Measurements from ENCODE around the gene PLD1.
"Not testable (repeated sequence)": the region's sequence is repeated elsewhere in the genome, so short reads cannot be mapped to it uniquely, and the experiment has no call there.

The PLD1 gene

DNA sequence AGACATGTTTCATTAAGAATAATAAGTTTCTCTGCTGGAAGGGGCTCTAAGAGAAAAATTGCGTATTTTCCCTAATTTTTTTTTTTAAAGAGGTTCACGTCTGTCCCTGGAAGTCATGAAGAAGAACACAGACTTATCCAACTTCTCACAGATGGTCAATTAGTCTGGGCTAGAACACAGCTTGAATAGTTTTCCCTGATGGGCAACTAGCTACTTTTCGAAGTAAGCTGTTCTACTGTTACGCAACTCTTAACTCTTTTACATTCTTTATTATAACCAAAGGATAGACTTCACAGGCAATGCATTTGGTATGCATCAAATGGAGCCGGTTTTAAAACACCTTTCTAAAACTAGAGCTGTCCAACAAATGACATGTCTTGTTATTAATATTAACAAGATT lies 205.9 kb downstream of the PLD1 start:
- no peak for DNase-seq

DNA sequence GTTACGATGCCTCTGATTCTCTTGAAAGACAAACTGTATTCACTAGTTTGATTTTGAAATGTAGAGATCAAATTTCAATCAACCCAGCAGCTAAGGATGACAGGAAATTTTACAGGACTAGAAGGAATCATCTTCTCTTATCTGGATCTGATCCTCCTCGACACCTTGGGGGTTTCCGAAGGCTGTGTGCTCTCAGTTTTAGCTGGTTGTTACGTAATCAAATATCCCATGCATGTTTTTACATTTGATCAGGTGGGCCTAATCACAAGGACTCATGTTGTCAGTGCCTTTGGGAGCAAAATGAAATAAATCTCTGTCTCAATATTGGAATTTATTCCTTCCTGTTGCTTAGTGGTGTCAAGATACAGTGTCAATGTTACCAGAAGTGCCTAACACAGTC lies 208.2 kb downstream of the PLD1 start:
- no peak for DNase-seq

DNA sequence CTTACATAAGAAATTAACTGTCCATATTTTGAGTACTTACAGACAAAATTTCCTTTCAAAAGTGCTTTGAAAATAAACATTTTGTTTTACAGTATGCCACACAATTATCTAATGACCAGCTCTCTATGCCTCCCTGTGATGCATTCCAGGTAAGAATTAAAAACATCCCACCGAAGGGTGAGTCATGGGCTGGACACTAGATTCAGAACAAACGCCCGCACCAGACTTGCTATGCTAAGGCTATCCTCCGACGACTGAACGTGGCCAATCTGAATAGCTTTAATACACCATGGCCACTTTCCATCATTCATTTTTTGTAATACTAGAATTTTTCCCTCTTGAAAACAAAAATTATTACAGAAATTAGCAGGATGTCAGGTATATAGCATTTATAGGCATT lies 210.3 kb downstream of the PLD1 start:
- no peak for DNase-seq

DNA sequence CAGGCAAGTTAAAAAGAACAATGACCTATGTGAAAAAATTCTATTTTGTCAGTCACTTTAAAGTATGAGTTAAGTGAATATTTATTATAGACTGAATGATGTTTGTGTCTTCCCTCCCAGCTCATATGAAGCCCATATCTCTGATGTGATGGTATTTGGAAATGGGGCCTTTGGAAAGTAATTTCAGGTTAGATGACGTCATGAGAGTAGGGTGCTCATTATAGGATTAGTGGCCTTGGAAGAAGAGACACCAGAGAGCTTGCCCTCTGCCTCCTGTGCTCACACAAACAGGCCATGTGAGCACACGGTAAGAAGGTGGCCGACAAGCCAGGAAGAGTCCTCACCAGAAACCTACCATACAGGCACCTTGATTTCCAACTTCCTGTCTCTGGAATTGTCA lies 211.3 kb downstream of the PLD1 start:
- DNase-seq, result no peak

DNA sequence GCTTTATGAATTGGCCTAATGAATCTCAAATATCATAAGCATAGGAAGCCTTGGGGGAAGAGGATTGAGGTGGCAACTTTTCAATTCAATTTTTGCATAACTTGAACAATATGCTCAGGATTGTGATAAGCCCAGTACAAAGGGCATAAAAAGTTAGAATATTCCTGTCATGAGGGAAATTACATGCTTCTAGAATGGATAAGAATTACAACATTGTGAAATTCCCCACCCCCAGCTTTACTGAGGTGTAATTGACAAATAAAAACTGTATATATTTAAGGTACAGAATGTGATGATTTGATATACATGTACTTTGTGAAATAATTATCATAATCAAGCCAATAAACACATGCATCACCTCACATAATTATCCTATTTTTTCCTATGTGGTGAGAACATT lies 217.5 kb downstream of the PLD1 start:
- no peak for DNase-seq

DNA sequence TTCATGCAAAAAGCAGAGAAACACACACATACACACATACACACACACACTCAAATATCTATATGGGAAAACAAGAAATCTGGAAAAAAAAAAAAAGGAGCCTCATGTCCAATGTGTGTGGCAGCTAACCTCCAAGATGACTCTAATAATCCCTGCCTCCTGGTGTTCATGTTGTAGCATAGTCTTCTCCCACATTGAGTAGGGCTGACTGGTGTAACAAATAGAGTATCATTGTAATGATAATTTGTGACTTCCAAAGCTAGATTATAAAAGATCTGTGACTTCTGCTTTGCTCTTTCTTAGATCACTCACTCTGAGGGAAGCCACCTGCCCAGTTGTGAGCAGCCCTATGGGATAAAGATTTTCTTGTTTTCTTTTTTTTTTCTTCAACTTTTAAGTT lies 219.2 kb downstream of the PLD1 start:
- no peak for DNase-seq

DNA sequence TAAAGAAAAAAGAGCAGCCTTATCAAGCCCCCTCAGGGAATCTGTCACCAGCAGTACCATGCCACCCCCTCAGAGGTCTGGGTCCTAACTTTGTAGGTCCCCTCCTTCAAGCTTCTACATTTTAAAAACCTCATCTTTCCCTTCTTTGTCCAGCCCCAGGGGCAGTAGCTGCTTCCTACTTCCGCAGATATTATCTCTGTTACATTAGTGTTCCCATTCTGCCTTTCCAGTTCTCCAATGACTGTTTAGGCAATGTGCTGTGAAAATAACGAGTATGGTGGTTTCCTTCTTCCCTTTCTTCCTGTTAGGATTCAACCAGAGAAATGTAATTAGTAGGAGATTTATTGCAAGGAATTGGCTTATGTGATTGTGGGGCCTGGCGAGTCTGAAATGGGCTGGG lies 224.0 kb downstream of the PLD1 start:
- no peak for DNase-seq

DNA sequence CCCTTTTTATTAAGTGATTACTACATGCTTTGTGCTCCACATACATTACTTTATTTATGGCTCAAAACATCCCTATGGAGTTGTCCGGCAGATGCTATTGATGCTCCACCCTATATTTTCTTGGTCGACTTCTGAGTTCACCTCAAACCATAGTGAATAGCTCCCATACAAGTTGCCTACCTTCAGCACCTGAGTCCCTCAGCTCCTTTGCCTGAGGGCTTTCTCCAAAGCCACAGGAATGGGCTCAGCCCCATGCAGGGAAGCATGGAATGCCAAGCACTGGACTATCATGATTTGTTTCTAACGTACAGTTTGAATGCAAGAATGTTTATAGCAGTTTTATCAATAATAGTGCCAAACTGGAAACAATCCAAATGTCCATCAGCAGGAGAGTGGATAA lies 225.2 kb downstream of the PLD1 start:
- no peak for DNase-seq

DNA sequence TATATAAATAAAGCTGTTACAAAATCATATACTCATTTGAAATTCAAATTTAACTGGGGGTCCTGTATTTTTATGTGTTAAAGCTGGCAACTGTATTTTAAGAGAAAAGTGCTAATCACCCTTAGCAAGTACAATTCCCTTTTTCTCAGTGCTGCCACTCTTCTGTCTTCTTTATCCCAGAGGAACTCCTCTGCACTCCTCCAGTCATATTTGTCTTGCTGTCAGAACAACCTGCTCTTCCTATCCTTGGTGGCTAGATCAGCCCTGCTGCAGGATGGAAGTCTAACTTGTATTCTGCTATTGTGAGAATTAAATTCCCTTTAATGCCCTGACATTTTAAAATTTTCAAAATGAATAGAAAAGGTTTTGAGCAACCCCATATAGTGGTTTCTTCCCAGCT lies 226.2 kb downstream of the PLD1 start:
- DNase-seq, result no peak

DNA sequence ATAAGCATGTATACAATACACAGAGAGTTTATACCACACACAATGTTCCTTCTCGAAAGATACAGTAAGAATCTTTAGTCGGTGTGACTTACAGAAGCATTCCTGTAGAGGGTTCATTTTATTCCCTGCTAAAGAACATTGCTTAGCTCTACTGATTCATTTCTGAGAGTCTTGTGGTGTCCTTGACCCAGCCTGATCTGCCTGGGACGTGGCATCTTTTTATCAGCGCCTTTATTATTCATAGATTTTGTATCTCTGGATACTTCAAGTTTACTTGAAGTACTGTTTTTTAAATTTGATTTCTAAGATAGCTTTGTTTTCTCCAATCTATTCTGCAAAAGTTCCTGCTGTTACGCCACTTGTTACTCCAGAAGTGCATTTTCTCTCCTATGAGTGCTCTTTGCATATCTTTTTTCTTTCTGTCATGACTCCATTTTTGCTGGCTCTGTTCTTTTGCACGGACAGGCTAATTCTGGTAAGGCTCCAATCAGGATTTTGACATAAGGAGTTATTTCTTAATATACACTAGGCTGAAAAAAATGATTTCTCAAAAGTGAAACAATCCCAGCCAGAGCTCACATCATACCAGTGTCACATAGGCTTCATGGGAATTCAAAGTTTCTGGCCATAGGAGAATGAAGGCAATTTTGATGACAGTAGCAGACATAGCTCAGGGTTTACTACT lies 235.6 kb downstream of the PLD1 start:
- no peak for DNase-seq

DNA sequence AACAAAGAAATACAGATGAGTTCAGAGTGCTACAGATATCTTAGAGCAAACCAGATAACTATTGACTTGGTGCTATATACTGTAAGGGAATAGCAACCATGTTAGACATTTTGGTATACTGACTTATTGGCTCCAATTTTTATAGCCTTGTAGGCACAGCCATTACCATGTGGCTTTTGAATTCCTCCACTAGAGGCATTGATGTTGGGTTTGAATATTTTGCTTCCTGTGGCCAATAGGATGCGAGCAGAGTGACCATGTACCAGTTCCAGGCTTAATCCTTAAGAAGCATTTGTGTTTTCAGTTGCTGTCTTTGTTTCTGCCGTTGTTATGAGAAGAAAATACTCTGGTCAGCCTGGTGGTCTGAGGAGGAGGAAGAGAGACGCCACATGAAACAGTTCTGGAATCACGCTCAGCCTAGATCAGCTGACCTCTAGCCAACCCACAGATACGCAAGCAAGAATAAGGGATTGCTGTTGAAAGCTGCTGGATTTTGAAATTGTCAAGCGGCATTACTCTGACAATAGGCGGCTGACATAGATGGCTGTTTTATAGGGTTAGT lies 240.6 kb downstream of the PLD1 start:
- no peak for DNase-seq

DNA sequence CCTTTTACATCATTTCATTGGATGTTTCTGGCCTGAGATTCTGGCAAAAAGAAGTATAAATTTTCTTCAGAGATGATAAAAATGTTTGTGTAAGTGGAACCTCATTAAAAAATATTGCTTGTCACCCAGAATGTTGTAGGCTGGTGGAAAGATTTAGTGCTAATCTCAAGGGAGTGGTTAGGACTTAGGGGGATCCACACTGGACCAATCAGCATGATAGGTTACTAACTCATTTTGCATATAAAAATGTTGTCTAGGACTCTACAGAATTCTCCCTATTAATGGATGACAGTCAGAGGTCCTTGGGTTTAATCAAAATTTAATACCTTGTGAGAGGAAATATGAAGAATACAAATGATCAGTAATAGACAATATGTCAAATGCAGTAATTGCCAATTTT lies 241.5 kb downstream of the PLD1 start:
- no peak for DNase-seq

DNA sequence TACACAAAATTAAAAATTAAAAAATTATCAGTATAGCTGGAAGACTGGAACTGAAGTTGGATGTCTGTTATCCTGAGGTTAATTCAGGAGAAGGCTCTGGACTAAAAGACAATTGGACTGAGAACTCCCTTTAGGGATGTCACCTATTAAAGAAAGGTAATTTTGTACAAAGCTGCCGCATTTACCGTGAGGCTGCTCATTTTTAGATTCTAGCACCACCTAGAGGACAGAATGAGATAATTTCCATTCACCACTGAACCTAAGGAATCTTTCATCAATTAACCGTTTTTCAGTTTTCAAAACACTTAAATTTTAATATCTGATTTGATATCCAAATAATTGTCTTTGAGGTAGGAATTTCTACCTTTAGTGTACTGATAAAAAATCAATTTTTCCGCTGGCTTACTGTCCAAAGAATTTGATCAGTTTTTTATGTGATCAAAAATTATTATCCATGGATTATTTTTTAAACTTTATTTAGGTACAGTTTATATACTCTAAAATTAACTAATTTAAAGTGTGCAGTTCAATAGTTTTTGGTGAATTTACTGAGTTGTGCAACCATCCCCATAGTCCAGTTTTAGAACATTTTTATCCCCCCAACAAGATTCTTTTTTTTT lies 243.4 kb downstream of the PLD1 start:
- no peak for DNase-seq

DNA sequence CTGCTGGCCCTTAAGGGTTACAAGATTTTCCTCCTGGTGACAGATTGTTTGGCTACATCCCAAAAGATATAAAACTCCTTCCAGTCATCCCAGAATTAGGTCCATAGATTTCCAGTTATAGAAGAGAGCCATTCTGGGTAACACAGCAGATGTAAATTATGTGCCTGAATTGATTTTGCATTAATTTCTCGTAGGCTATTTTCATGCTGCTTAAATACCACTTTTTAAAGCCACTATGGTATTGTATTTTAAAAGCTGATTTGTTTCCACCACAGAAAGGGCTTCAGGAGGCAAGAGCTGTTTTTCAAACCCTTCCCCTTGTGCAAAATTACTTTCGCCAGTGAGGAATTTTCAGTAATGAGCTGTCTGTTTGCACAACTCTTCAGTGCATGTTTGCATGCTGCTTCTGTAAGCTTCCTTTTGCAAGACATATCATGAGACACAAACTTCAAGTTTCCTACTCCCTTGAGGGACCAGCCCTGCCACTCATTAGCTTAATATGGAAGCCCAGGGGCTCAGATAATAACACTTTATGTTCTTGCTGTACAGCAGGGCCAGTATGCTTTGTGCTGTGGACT lies 244.7 kb downstream of the PLD1 start:
- no peak for DNase-seq

DNA sequence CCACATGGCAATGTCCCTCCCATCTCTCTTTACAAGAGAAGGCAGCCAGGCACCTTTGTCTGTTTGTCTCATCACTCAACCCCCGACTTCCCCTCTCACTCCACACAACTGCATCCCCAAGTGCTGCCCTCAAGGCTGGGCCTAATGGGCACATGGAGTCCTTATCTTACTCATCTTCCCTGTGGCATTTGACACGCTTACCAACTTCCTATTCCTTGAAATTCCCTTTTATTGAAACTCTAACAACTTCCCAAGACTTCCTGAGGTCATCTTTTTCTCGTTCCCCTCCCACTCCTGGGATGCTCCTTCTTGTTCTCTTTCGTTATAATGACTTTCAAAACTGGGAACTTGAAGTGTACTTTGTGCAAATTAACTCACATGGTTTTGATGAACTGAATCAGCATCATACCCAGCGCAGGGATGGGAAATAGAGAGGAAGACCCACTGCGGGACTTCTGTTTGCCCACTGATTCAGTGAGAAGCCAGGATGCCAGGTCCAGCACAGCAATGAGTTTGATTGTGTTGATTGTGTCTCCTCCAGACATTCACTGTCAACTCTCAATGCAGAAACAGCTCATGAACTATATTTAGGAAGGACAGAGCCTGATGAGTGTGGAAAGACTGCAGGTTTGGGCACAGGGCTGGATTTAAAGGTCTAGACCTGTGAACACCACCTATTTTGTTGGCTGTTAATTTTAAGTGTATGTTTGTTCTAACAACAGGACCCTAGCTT lies 245.4 kb downstream of the PLD1 start:
- no peak for DNase-seq

DNA sequence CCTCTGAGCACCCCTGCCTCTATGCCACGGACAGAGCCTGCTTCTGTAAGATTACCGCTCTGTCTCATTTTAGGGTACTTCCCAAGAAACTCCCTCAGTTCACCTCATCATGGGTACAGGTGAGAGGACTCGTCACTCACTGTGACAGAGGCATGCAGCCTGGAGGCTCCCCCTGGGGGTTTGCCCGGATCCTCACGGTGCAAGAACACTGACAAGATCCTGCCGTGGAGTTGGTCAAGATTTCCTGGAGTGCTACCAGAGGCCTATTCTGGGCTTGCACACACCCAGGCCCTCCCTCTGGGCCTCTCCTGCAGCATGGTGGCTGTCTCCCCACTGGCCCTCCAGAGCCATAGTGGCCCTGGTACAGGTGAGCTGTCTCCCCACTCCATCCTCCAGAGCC lies 247.0 kb downstream of the PLD1 start:
- DNase-seq, result no peak

DNA sequence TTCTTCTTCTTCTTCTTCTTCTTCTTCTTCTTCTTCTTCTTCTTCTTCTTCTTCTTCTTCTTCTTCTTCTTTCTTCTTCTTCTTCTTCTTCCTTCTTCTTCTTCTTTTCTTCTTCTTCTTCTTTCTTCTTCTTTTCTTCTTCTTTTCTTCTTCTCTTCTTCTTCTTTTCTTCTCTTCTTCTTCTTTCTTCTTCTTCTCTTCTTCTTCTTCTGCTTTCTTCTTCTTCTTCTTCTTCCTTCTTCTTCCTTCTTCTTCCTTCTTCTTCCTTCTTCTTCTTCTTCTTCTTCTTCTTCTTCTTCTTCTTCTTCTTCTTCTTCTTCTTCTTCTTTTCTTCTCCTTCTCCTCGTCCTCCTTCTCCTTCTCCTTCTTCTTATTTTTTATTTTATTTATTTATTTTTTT lies 247.8 kb downstream of the PLD1 start:
- DNase-seq, result not testable (repeated sequence)

DNA sequence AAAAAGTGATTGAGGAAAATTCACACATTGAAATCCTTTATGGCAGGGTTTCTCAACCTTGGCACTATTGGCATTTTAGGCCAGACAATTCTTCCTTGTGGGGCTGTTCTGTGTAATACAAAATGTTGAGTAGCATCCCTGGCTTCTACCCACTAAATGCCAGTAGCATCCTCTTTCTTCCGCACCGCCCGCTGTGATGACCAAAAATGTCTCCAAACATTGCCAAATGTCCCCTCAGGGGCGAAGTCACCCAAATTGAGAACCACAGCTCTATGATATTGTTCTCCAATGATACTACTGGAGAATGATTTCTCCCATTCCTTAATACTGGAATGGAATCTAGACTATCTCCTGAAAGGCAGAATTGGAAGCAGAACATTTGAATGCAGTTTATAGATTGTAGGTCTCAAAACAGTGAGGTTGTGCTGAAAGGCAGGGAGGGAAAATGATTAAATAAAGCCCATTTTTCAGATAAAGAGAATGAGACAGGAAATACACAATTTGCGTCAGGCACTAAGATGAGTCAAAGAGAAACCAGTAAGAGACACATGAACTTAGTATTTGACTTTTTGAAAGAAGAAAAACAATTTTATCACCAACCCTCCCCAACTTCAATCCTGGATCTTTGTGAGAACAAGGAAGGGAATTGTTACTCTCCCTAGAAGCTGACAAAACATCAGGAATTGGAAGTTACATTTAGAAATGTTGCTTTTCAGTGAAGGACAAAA lies 248.5 kb downstream of the PLD1 start:
- DNase-seq, result no peak

DNA sequence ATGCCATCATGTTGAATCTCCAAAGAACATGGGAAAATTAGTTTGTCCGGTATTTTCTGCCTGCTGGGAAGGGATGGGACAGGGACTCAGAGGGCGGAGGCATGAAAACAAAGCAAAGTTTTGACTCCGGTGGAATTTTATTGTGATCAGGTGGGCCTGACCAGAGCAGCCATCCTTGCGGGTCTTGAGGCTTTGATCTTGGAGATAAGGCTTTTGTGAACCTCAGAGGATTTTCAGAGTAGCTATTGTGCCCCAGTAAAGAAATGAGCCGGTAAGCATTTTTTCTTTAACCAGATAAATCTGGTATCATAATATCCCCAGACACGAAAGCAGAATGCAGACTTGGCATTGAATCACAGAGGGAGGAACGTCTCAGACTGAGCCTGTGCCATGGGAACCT lies 250.7 kb downstream of the PLD1 start:
- DNase-seq, result no peak

DNA sequence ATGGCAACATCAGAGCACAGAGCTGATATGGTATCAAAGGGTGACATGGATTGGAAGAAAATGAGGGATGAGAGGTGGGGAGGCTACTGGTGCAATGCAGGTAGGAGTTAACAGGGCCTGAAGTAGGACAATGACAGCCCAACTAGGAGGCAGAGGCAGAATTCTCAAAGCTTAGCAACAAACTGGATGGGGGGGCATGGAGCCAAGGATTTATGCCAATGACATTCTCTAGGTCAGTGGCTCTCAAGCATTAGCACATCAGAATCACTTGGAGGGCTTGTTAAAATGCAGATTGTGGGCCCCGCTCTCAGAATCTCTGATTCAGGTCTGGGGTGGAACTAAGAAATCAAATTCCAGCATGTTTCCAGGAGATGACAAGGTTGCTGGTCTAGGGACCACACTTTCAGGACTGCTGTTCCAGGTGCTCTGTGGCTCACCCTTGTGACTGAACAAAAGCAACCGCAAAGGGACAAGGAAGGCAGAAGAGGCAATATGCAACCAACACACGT lies 252.0 kb downstream of the PLD1 start:
- DNase-seq, result no peak

DNA sequence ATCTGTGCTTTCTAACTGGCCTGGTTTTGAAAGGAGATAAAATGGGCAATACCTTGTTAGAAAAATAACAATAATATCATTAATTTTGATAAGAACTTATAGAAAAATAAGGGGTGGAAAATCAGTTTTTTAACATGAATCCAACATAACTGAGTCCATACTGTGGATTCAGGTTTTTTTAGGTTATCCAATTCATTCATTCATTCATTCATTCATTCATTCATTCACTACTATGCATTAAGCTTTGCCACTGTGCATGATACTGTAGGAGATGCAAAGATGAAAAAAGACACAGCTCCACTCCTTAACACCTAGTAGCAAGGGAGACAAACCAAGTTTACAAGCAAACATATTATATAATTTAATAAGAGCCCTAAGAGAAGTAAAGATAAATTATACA lies 253.1 kb downstream of the PLD1 start:
- DNase-seq, result no peak

DNA sequence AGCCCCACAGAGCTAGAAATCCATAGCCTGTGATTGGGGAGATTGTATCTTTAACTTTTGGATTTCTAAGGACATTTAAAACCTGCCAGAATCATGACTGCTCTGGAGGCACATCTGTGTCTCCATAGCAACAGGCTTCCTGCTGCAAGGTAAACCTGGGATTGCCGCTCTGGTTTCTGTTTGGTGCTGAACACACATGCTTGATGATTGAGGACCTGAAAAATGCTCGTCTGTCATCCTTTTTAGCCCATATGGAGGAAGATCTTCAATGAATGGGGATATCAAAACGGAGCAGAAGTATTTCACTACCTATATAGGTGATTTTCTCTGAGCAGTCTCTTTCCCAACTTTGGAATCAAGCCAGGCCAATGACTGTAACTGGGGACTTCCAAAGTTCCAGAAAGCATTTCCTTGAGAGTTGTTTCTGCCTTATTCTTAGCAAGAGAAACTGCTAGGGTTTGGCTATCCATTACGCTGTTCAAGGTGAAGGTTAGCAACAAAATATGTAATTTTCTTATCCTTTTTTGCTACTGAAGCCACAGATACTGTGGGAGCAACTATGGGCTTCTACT lies 253.6 kb downstream of the PLD1 start:
- DNase-seq, result no peak

DNA sequence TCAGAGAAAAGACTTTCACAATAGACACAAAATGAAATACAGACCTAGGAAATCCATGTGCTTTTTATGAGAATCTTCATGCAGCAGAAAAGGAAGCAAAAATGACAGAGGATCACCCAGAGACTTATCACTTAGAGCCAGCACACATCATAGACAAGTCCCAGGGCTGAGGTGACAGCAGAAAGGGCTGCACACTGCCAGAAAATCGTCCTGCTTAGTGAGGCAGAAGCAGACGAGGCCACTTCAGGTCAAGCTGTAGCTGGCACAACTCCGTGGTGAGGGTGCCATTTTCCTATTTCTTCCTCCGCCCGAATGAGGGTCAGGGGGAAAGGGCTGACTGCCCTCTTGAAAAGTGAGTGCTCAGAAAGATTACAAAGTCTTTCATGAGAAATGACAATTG lies 254.1 kb downstream of the PLD1 start:
- no peak for DNase-seq

Measured in stimulated activated CD8-positive, alpha-beta memory T cell treated with anti-CD3 and anti-CD28 coated beads, Interleukin-4, amount 100 ng/mL, for 48 hours (primary cell).